MG63 (cell line): ENCODE measurements around the gene RAB23. TPM values are rescaled to one million over a fixed set of nuclear protein-coding genes. Genes with fewer than 3 reads are reported as not detected.
A peak's percentile ranks its signal among the peaks of the same experiment; 100 is the strongest.

ENCODE experiments used
- DNase-seq: peaks from one replicate; pipeline ENCODE4 v3.0.0-alpha.2; 2020
- H3K27me3 ChIP-seq: fragments of 250-450 bp; sonication (Bioruptor Pico); 2 replicates; pipeline ENCODE4 v1.5.1; 2020; ENCODE audit warnings: mild to moderate bottlenecking, moderate library complexity
- H3K36me3 ChIP-seq: fragments of 250-450 bp; sonication (Bioruptor Pico); 2 replicates; pipeline ENCODE4 v1.5.1; 2020; ENCODE audit warnings: mild to moderate bottlenecking, moderate library complexity
- H3K4me3 ChIP-seq: fragments of 250-450 bp; sonication (Bioruptor Pico); 2 replicates; pipeline ENCODE4 v1.5.1; 2020; ENCODE audit warnings: mild to moderate bottlenecking, moderate library complexity
- H3K9me3 ChIP-seq: fragments of 250-450 bp; sonication (Bioruptor Pico); 2 replicates; pipeline ENCODE4 v1.5.1; 2020; ENCODE audit warnings: mild to moderate bottlenecking, moderate library complexity
- total RNA-seq: library from RNA; depleted of rRNA; stranded (reverse); fragments of >200 nt; shearing (Covaris generic); gene quantifications from 2 replicates; pipeline ENCODE4 v1.2.3, GENCODE V29; 2014; ENCODE audit warnings: low replicate concordance

The RAB23 gene
- total RNA-seq, 1 experiment from 2014 or later: 15.5 TPM

DNA sequence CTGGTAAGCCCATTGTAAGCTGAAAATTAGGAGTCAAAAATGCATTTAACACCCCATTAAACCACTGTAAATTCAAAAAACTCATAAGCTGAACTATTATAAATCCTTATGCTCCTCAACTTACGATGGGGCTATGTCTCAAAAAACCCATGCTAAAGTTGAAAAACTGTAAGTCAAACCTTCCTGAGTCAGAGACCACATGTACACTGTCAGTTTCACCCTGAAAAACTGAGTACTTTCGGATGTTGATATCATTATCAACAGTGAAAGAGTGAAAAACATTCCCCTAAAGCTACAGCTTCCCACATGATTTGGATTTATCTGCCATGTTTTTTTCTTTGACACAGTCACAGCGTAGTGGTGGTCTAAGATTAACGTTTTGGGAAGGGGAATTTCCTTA is 14.2 kb downstream of the RAB23 start:
- Histone ChIP-seq H3K4me3 (no peak overlapping the region), H3K27me3 (no peaks in the 10 kb centered on the region), H3K9me3 (no peaks in the 10 kb centered on the region), H3K36me3 (peaks cover 7% of the 10 kb centered on the region)
- DNase-seq: no peak

- H3K36me3 ChIP-seq: peaks cover 7% of the 10 kb centered on the region
- DNase-seq: no peak
- H3K4me3 ChIP-seq: no peak overlapping the region
- H3K27me3 ChIP-seq: no peaks in the 10 kb centered on the region
- H3K9me3 ChIP-seq: no peaks in the 10 kb centered on the region
These were observed 15.0 kb downstream of the RAB23 start for GRCh38 chr6:57207141-57207540.

GRCh38 chr6:57205550-57206328 is 16.4 kb downstream of the RAB23 start:
- Histone ChIP-seq H3K4me3 (no peak overlapping the region), H3K9me3 (no peaks in the 10 kb centered on the region), H3K27me3 (no peaks in the 10 kb centered on the region), H3K36me3 (peaks cover 9% of the 10 kb centered on the region)
- DNase-seq: no peak

DNA sequence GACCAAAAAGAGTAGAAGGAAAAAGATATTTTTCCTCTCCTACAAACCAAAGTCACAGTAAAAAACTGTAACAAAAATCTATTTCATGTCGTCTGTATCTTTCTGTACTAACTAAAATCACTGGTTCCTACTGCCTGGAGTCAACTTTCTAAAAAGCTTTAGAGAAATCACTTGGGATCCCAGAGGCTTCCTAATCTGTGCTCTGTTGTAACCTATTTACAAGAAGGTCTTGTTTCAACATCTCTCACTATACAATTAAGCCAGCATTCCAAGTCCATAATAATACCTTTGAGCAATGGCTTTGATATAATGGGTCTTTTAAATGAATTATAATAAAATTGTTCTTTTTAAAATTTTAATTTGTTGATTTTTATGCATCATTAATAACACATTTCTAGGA is 20.4 kb downstream of the RAB23 start:
- Histone ChIP-seq H3K4me3 (no peak overlapping the region), H3K9me3 (no peaks in the 10 kb centered on the region), H3K27me3 (no peaks in the 10 kb centered on the region), H3K36me3 (peaks cover 5% of the 10 kb centered on the region)
- no peak for DNase-seq

- Histone ChIP-seq H3K9me3 (no peaks in the 10 kb centered on the region), H3K4me3 (no peak overlapping the region), H3K36me3 (peaks cover 6% of the 10 kb centered on the region), H3K27me3 (no peaks in the 10 kb centered on the region)
- peak; percentile 4 for DNase-seq
These were observed 23.0 kb downstream of the RAB23 start for GRCh38 chr6:57198926-57199636.

DNA sequence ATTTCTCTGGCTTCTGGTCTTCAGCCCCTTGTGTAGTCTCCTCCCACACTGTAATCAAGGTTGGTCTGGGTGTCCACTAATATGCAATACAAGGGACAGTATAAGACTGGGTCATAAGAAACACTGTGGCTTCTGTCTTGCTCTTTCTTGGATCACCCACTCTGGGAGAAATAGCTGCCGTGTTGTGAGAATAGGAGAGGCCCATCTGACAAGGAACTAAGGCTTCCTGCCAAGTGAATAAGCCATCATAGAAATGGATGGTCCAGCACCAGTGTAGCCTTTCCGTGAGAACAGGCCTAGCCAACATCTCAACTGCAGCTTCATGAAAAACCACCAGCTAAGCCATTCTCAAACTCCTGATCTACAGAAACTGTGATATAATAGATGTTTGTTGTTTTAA is 26.6 kb downstream of the RAB23 start:
- Histone ChIP-seq H3K36me3 (peaks cover 19% of the 10 kb centered on the region), H3K9me3 (no peaks in the 10 kb centered on the region)

GRCh38 chr6:57193177-57193576 is 28.9 kb downstream of the RAB23 start:
- DNase-seq: no peak
- H3K36me3 ChIP-seq: peaks cover 34% of the 10 kb centered on the region
- H3K27me3 ChIP-seq: no peaks in the 10 kb centered on the region
- no peak overlapping the region for H3K4me3 ChIP-seq
- H3K9me3 ChIP-seq: no peaks in the 10 kb centered on the region

More for the DNA sequence above, 26.6 kb downstream of the RAB23 start:
- no peak for DNase-seq
- no peak overlapping the region for H3K4me3 ChIP-seq
- no peaks in the 10 kb centered on the region for H3K27me3 ChIP-seq

DNA sequence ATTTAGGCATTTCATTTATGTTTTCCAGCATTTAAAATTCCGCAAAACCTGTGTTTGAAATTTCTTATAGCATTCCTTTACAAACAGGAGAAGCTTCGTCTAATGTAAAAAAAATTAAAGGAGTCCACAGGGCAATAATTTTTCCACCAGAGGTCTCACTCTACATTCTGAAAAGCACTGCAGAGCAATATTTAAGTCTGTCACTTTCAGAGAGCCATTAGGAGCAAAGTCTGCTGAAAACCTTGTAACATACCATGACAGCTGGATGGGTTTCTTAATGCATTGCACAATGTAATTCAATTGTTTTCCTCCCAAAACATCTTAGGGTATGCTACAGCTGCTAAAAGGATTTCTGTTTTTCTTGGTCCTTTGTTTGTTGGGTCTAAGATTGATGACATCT is 32.0 kb downstream of the RAB23 start:
- H3K4me3 ChIP-seq: no peak overlapping the region
- no peak for DNase-seq
- H3K27me3 ChIP-seq: no peaks in the 10 kb centered on the region
- peaks cover 50% of the 10 kb centered on the region for H3K36me3 ChIP-seq
- H3K9me3 ChIP-seq: no peaks in the 10 kb centered on the region

GRCh38 chr6:57183336-57183735 is 38.8 kb downstream of the RAB23 start:
- H3K27me3 ChIP-seq: no peaks in the 10 kb centered on the region
- H3K4me3 ChIP-seq: no peak overlapping the region
- DNase-seq: no peak
- no peaks in the 10 kb centered on the region for H3K9me3 ChIP-seq
- H3K36me3 ChIP-seq: peaks cover 54% of the 10 kb centered on the region

DNA sequence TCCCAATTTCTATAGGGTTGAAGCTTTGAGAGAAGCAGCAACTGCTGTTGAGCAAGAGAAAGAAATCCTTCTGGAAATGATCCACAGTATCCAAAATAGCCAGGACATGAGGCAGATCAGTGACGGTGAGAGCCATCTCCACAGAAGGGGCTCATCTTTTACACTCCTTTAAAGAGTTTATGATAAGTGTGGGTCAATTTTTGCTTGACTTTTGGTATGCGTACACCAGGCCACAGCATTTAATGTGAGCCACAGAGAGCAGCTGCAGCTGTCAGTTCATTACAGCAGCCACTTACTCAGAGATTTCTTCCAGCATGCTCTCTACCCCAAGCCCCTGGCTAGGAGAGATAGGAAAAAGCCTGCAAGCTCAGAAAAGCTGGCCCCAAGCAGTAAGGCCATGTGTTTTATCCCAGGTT is 40.1 kb downstream of the RAB23 start:
- no peaks in the 10 kb centered on the region for H3K27me3 ChIP-seq
- H3K36me3 ChIP-seq: peaks cover 50% of the 10 kb centered on the region
- H3K9me3 ChIP-seq: no peaks in the 10 kb centered on the region
- DNase-seq: no peak
- no peak overlapping the region for H3K4me3 ChIP-seq

DNA sequence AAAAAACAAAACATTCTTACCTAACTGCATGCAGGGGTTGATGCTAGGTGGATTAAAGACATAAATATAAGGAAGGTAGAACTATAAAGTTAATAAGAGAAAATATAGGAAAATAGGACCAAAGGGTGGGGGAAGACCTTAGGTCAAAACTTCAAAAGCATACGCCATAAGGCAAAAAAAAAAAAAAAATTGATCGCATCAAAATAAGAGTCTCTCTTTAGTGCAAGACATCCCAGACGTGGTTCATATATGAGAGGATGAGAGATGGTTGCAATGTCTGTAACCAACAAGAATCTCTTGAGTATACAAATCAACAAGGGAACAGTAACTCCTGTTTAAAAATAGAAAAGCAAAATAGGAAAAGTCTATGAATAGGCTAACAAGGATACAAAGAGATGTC is 41.5 kb downstream of the RAB23 start:
- no peak for DNase-seq
- Histone ChIP-seq H3K9me3 (no peaks in the 10 kb centered on the region), H3K27me3 (no peaks in the 10 kb centered on the region), H3K4me3 (no peak overlapping the region), H3K36me3 (peaks cover 49% of the 10 kb centered on the region)

- Histone ChIP-seq H3K4me3 (no peak overlapping the region), H3K9me3 (no peaks in the 10 kb centered on the region), H3K27me3 (no peaks in the 10 kb centered on the region), H3K36me3 (peaks cover 30% of the 10 kb centered on the region)
- DNase-seq: no peak
These were observed 44.4 kb downstream of the RAB23 start for GRCh38 chr6:57177545-57178265.

DNA sequence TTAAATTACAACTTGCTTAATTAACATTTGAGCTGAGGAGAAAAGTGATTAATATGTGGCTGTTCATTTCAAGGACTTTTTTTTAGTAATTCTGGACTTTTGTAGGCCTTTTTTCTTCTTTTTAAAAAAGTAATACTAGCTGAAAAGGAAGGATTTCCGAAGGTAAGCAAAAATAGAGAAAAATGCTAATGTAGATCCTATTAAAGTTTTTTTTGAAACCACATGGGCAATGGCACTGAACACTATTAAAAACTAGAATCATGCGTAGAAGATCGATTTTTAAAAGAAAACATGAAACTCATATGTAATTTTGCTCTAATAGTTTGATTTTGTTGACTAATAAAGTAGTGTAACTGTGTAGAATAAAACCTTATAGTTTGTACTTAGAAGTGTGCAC is 47.6 kb downstream of the RAB23 start:
- Histone ChIP-seq H3K27me3 (no peaks in the 10 kb centered on the region), H3K9me3 (no peaks in the 10 kb centered on the region), H3K36me3 (peaks cover 19% of the 10 kb centered on the region), H3K4me3 (peak overlapping the region; percentile 68)
- DNase-seq: no peak

- peak; percentile 8 for DNase-seq
- Histone ChIP-seq H3K36me3 (peaks cover 19% of the 10 kb centered on the region), H3K27me3 (no peaks in the 10 kb centered on the region), H3K9me3 (no peaks in the 10 kb centered on the region), H3K4me3 (peak overlapping the region; percentile 68)
These were observed 48.1 kb downstream of the RAB23 start for GRCh38 chr6:57173886-57174510.

GRCh38 chr6:57173056-57173885 is 48.8 kb downstream of the RAB23 start:
- peaks cover 20% of the 10 kb centered on the region for H3K36me3 ChIP-seq
- peak overlapping the region; percentile 68 for H3K4me3 ChIP-seq
- H3K9me3 ChIP-seq: no peaks in the 10 kb centered on the region
- DNase-seq: peak; percentile 19
- no peaks in the 10 kb centered on the region for H3K27me3 ChIP-seq
